H1 (cell line): ENCODE results near the gene NELFCD. TPM values are rescaled to one million over a fixed set of nuclear protein-coding genes. Genes with fewer than 3 reads are reported as not detected.
A peak's percentile ranks its signal among the peaks of the same experiment; 100 is the strongest.
"Not testable (repeated sequence)": the region's sequence is repeated elsewhere in the genome, so short reads cannot be mapped to it uniquely, and the experiment has no call there.

Experiments used
- CTCF ChIA-PET: fragments of 300-600 bp; sonication (Branson Sonifier 250); formaldehyde crosslinking; loops from one replicate; lab custom pipeline; 2021; ENCODE audit not compliant: partially characterized antibody; lab: Charles Lee
- POLR2A ChIA-PET: fragments of 300-600 bp; sonication (Branson Sonifier 250); formaldehyde crosslinking; loops from one replicate; lab custom pipeline; 2021; ENCODE audit warnings: inconsistent platforms; ENCODE audit not compliant: partially characterized antibody; lab: Charles Lee
- DNase-seq, 2 experiments: peaks; one replicate each; pipeline versions ENCODE4 v3.0.0 to v3.0.0-alpha.2; 2010 to 2022; ENCODE audit warnings: low spot score in 2 of 2, low read depth in 1 of 2, mixed read lengths in 1 of 2
- FAIRE-seq: peaks from 2 replicates; lab custom pipeline; 2011; peaks lifted over from hg19 to GRCh38; lab: Jason Lieb, UNC
- H2AFZ ChIP-seq: 2 replicates; pipeline ENCODE4 v1.8.1; 2012; ENCODE audit warnings: low read length, inconsistent platforms
- H2AK5ac ChIP-seq: 2 replicates; pipeline ENCODE4 v1.6.1; 2013; ENCODE audit warnings: low read depth, low read length
- H2BK120ac ChIP-seq: replicated peaks from 2 replicates; pipeline ENCODE3; 2013; ENCODE audit warnings: low read depth, low read length, inconsistent platforms
- H2BK12ac ChIP-seq: 2 replicates; pipeline ENCODE4 v1.6.1; 2013; ENCODE audit warnings: low read depth, low read length
- H2BK15ac ChIP-seq: 2 replicates; pipeline ENCODE4 v1.6.1; 2013; ENCODE audit warnings: low read length
- H2BK20ac ChIP-seq: 2 replicates; pipeline ENCODE4 v1.6.1; 2013; ENCODE audit warnings: low read length
- H2BK5ac ChIP-seq: 2 replicates; pipeline ENCODE4 v1.6.1; 2013; ENCODE audit warnings: low read depth, low read length
- H3K14ac ChIP-seq: 2 replicates; pipeline ENCODE4 v1.6.1; 2013; ENCODE audit warnings: inconsistent platforms; ENCODE audit not compliant: insufficient read length
- H3K18ac ChIP-seq: 2 replicates; pipeline ENCODE4 v1.6.1; 2013; ENCODE audit warnings: low read length; ENCODE audit errors: extremely low read depth
- H3K23ac ChIP-seq: 2 replicates; pipeline ENCODE4 v1.6.1; 2013; ENCODE audit warnings: inconsistent platforms; ENCODE audit not compliant: insufficient read length
- H3K23me2 ChIP-seq: 2 replicates; pipeline ENCODE4 v1.6.1; 2013; ENCODE audit warnings: low read depth, low read length
- H3K27ac ChIP-seq: 2 replicates; pipeline ENCODE4 v1.6.1; 2011; ENCODE audit warnings: low read depth, low read length, inconsistent platforms
- H3K27me3 ChIP-seq, 4 experiments: replicated peaks in 1 of 4; 1 replicate in 1 of 4; 2 replicates in 3 of 4; pipeline versions ENCODE4 v1.6.1 to v1.8.1; 2011 to 2013; ENCODE audit warnings: low read length in 3 of 4, mild to moderate bottlenecking in 3 of 4, inconsistent platforms in 2 of 4, mixed read lengths in 2 of 4, moderate library complexity in 1 of 4; ENCODE audit not compliant: control insufficient read depth in 3 of 4, insufficient read depth in 3 of 4; ENCODE audit errors: extremely low read depth in 1 of 4
- H3K36me3 ChIP-seq, 4 experiments: 2 replicates each; pipeline versions ENCODE4 v1.6.1 to v1.8.1; 2011 to 2013; ENCODE audit warnings: mild to moderate bottlenecking in 4 of 4, low read length in 3 of 4, moderate library complexity in 2 of 4, control low read depth in 1 of 4, inconsistent platforms in 1 of 4; ENCODE audit not compliant: insufficient read depth in 4 of 4, control insufficient read depth in 2 of 4
- H3K4ac ChIP-seq: replicated peaks from 2 replicates; pipeline ENCODE3; 2013; ENCODE audit warnings: low read length, low read depth, mixed read lengths, inconsistent platforms; ENCODE audit not compliant: insufficient read length
- H3K4me1 ChIP-seq, 4 experiments: replicated peaks in 1 of 4; 1 replicate in 1 of 4; 2 replicates in 3 of 4; pipeline versions ENCODE4 v1.6.1 to v1.8.1; 2011 to 2013; ENCODE audit warnings: low read length in 3 of 4, inconsistent platforms in 2 of 4, mixed read lengths in 1 of 4; ENCODE audit not compliant: insufficient read depth in 4 of 4, control insufficient read depth in 3 of 4
- H3K4me2 ChIP-seq, 2 experiments: 2 replicates each; pipeline versions ENCODE4 v1.6.1 to v1.8.1; 2011 to 2013; ENCODE audit warnings: low read depth in 2 of 2, low read length in 2 of 2, control low read depth in 1 of 2, inconsistent platforms in 1 of 2, mild to moderate bottlenecking in 1 of 2; ENCODE audit not compliant: insufficient read depth in 1 of 2
- H3K4me3 ChIP-seq, 4 experiments: fragments of 200-600, 300-600 bp in 1 of 4; sonication (generic), shearing (Covaris generic), sonication (Bioruptor Twin) in 1 of 4; 2 replicates each; pipeline versions ENCODE4 v1.5.1 to v1.8.1; 2011 to 2016; ENCODE audit warnings: low read length in 4 of 4, low read depth in 3 of 4, control low read depth in 2 of 4, inconsistent platforms in 2 of 4, mild to moderate bottlenecking in 2 of 4, mixed read lengths in 1 of 4, moderate library complexity in 1 of 4; ENCODE audit not compliant: insufficient read depth in 2 of 4; ENCODE audit errors: extremely low read depth in 1 of 4
- H3K56ac ChIP-seq: replicated peaks from 2 replicates; pipeline ENCODE3; 2013; ENCODE audit warnings: low read depth, mild to moderate bottlenecking, mixed read lengths, low read length, inconsistent platforms; ENCODE audit not compliant: insufficient read length
- H3K79me1 ChIP-seq: 2 replicates; pipeline ENCODE4 v1.6.1; 2013; ENCODE audit warnings: low read depth, low read length, control low read depth
- H3K79me2 ChIP-seq, 2 experiments: 2 replicates each; pipeline versions ENCODE4 v1.6.1 to v1.8.1; 2012 to 2013; ENCODE audit warnings: low read length in 2 of 2, mild to moderate bottlenecking in 2 of 2, inconsistent platforms in 1 of 2; ENCODE audit not compliant: insufficient read depth in 2 of 2, control insufficient read depth in 1 of 2
- H3K9ac ChIP-seq, 4 experiments: replicated peaks in 1 of 4; 1 replicate in 1 of 4; 2 replicates in 3 of 4; pipeline versions ENCODE4 v1.6.1 to v1.8.1; 2011 to 2013; ENCODE audit warnings: low read depth in 3 of 4, low read length in 3 of 4, control low read depth in 2 of 4, mild to moderate bottlenecking in 2 of 4, moderate library complexity in 2 of 4, inconsistent platforms in 1 of 4; ENCODE audit errors: extremely low read depth in 1 of 4
- H3K9me3 ChIP-seq, 2 experiments: 2 replicates each; pipeline versions ENCODE4 v1.6.1 to v1.8.1; 2012 to 2013; ENCODE audit warnings: mild to moderate bottlenecking in 2 of 2, moderate library complexity in 2 of 2, control low read depth in 1 of 2, inconsistent platforms in 1 of 2, low read depth in 1 of 2, low read length in 1 of 2, mixed read lengths in 1 of 2; ENCODE audit not compliant: insufficient read depth in 2 of 2
- H4K20me1 ChIP-seq, 2 experiments: replicated peaks in 1 of 2; 2 replicates each; pipeline versions ENCODE3 to v1.8.1; 2011 to 2013; ENCODE audit warnings: inconsistent platforms in 2 of 2, low read length in 2 of 2, mild to moderate bottlenecking in 1 of 2; ENCODE audit not compliant: insufficient read depth in 2 of 2, control insufficient read depth in 1 of 2
- H4K5ac ChIP-seq: 2 replicates; pipeline ENCODE4 v1.6.1; 2013; ENCODE audit warnings: low read length, low read depth, mixed read lengths, inconsistent platforms; ENCODE audit not compliant: insufficient read length
- H4K8ac ChIP-seq: 2 replicates; pipeline ENCODE4 v1.8.0; 2013; ENCODE audit warnings: mild to moderate bottlenecking, moderate library complexity, low read length, inconsistent platforms; ENCODE audit not compliant: insufficient read depth; ENCODE audit errors: extremely low read depth
- H4K91ac ChIP-seq: replicated peaks from 2 replicates; pipeline ENCODE3; 2013; ENCODE audit warnings: low read length, mixed read lengths, inconsistent platforms; ENCODE audit not compliant: insufficient read length
- CEBPB ChIP-seq: IDR thresholded peaks from 2 replicates; pipeline ENCODE4 v1.6.1; 2012; ENCODE audit warnings: low read depth, low read length
- WGBS, 2 experiments: shearing (Covaris generic) in 1 of 2; methylation state at CpG; one replicate each; pipeline versions ENCODE4 v1.1.6 to v1.1.7; 2013 to 2015; ENCODE audit warnings: low lambda C conversion rate in 2 of 2, mixed read lengths in 2 of 2, inconsistent platforms in 1 of 2, low coverage in 1 of 2, missing lambda C conversion rate in 1 of 2; ENCODE audit not compliant: insufficient replicate concordance in 2 of 2, insufficient coverage in 1 of 2, insufficient read length in 1 of 2; ENCODE audit errors: extremely low coverage in 1 of 2, missing lambda C conversion rate in 1 of 2; 5-methylcytosine and 5-hydroxymethylcytosine counted together
- polyA plus RNA-seq, 7 experiments: library from polyadenylated mRNA; depleted of rRNA in 3 of 7; stranded (reverse) in 5 of 7; unstranded in 2 of 7; fragments of >200 nt in 5 of 7; fragments of 200-250 nt in 2 of 7; gene quantifications; 1 replicate in 5 of 7; 2 replicates in 1 of 7; 4 replicates in 1 of 7; pipeline versions ENCODE4 v1.2.1 to v1.2.3, GENCODE V29; 2011 to 2013; ENCODE audit warnings: missing spikeins in 2 of 7, mixed read lengths in 2 of 7
- total RNA-seq: library from RNA; stranded (reverse); fragmentation: NEBNext Ultra II Directional; extraction: Animal tissue kit (Norgen Biotek cat#: 25700); gene quantifications from 2 replicates; pipeline ENCODE4 v1.2.1, GENCODE V29; 2021

NELFCD gene
- total and polyA plus RNA-seq, 2 of the 8 experiments (the other 6 are each of a cell fraction or from before 2014, with no cell fraction given): 35.5 to 59.6 TPM

DNA sequence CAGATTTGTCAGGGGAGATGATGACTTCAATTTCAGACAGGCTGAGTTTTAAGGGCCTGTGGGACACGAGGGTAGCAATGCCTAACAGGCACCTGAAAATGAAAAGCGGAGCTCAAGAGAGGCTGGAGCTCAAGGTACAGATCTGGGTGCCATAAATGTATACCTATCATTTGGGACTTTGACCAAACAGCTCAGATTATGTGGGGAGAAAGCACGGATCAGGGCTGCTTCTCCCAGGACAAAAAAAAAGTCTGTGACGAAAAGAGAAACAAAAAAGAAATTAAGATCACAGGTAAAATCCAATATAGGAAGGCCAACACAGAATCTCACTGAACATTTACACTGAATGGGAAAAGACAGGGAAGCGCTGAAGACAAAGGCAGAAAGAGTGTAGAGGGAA, 59.6 kb downstream of the NELFCD start (continued):
- no peak for TF ChIP-seq CEBPB

DNA sequence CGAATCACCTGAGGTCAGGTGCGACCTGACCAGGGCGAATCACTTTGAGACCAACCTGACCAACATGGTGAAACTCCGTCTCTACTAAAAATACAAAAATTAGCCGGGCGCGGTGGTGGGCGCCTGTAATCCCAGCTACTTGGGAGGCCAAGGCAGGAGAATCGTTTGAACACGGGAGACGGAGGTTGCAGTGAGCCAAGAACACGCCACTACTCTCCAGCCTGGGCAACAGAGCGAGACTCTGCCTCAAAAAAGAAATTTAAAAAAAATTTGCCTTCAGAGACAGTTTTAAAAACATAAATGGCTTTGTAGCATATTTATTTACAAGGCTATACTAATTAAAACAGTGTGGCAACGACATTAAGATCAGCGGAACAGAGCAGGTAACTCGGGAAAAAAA, 60.4 kb downstream of the NELFCD start:
- H3K23ac ChIP-seq, H3K27ac ChIP-seq, H3K23me2 ChIP-seq, H4K91ac ChIP-seq, H3K4me1 ChIP-seq, FAIRE-seq, H4K5ac ChIP-seq, DNase-seq, H4K8ac ChIP-seq, H2AK5ac ChIP-seq, H3K18ac ChIP-seq, H3K36me3 ChIP-seq, H3K4ac ChIP-seq, H4K20me1 ChIP-seq, H3K27me3 ChIP-seq, H3K9me3 ChIP-seq, H3K9ac ChIP-seq, H2AFZ ChIP-seq, H2BK5ac ChIP-seq, H3K14ac ChIP-seq, H2BK20ac ChIP-seq, H2BK12ac ChIP-seq, H2BK15ac ChIP-seq, CTCF ChIA-PET, H3K79me1 ChIP-seq, H2BK120ac ChIP-seq, H3K56ac ChIP-seq: not testable (repeated sequence)
- Histone ChIP-seq H3K79me2 (peaks cover 11 to 35% of the 10 kb centered on the region in 2 experiments; a peak in 3 of 4 replicates), H3K4me2 (peak overlapping the region; percentile 64 to 69; a peak in 3 of 4 replicates), H3K4me3 (peak overlapping the region in 2 of 4 experiments; percentile 60 to 69; a peak in 4 of 8 replicates)
- 95% methylated on average over 16 of the region's 16 CpGs; no CpG with 5 or more reads in 1 of the 2 experiments for WGBS, 2 experiments
- POLR2A ChIA-PET: interaction anchor here (1.4 to 1.6 kb wide), 2 partner anchors 9 to 10 kb away, joined by 3 to 4 read pairs; partner anchors contain the start of gene ATP5F1E
